Liver (tissue), 9 donors: ENCODE data around the gene CDC42BPA. TPM values are rescaled to one million over a fixed set of nuclear protein-coding genes. Genes with fewer than 3 reads are reported as not detected.

Source experiments
- DNase-seq: peaks from one replicate; pipeline ENCODE4 v3.0.0-alpha.2; 2017; ENCODE audit warnings: low spot score
- H3K27ac ChIP-seq, 2 donors: one replicate each; pipeline ENCODE4 v1.7.0; 2013; ENCODE audit warnings: inconsistent platforms in 2 of 2, low read length in 2 of 2, control low read depth in 1 of 2, low read depth in 1 of 2, mild to moderate bottlenecking in 1 of 2
- H3K27me3 ChIP-seq, 4 donors: one replicate each; pipeline versions ENCODE4 v1.6.1 to v1.7.0; 2013; ENCODE audit warnings: low read length in 3 of 4, inconsistent platforms in 1 of 4, mild to moderate bottlenecking in 1 of 4, moderate library complexity in 1 of 4; ENCODE audit not compliant: control insufficient read depth in 4 of 4, insufficient read depth in 4 of 4
- H3K36me3 ChIP-seq, 4 donors: one replicate each; pipeline versions ENCODE4 v1.6.1 to v1.7.0; 2013; ENCODE audit warnings: low read length in 3 of 4, mild to moderate bottlenecking in 3 of 4, low read depth in 1 of 4, moderate library complexity in 1 of 4; ENCODE audit not compliant: control insufficient read depth in 4 of 4, insufficient read depth in 3 of 4
- H3K4me1 ChIP-seq, 4 donors: one replicate each; pipeline versions ENCODE4 v1.6.1 to v1.7.0; 2013; ENCODE audit warnings: low read length in 3 of 4, mild to moderate bottlenecking in 3 of 4, moderate library complexity in 1 of 4; ENCODE audit not compliant: control insufficient read depth in 4 of 4, insufficient read depth in 4 of 4
- H3K4me3 ChIP-seq, 3 donors: one replicate each; pipeline versions ENCODE4 v1.6.1 to v1.7.0; 2013; ENCODE audit warnings: low read length in 3 of 3, control low read depth in 1 of 3, low read depth in 1 of 3, mild to moderate bottlenecking in 1 of 3
- H3K9ac ChIP-seq, 2 donors: one replicate each; pipeline ENCODE4 v1.7.0; 2013; ENCODE audit warnings: low read length in 2 of 2, mild to moderate bottlenecking in 2 of 2, moderate library complexity in 2 of 2, control low read depth in 1 of 2, low read depth in 1 of 2
- H3K9me3 ChIP-seq, 4 donors: one replicate each; pipeline versions ENCODE4 v1.6.1 to v1.7.0; 2013; ENCODE audit warnings: low read length in 3 of 4; ENCODE audit not compliant: control insufficient read depth in 4 of 4
- ATF3 ChIP-seq: IDR thresholded peaks from 2 replicates; pipeline ENCODE4 v1.6.1; 2016; ENCODE audit warnings: antibody characterized with exemption
- CTCF ChIP-seq: fragments of 150-350 bp; IDR thresholded peaks from 2 replicates; pipeline ENCODE4 v1.5.1; 2017; ENCODE audit warnings: improper control_type of control experiment, low read depth, low read length; ENCODE audit not compliant: missing input control
- EGR1 ChIP-seq, 2 donors: IDR thresholded peaks; 2 replicates each; pipeline ENCODE4 v1.6.1; 2016 to 2018; ENCODE audit warnings: antibody characterized with exemption in 2 of 2, low read depth in 2 of 2
- FOXA1 ChIP-seq: IDR thresholded peaks from 2 replicates; pipeline ENCODE4 v1.6.1; 2016; ENCODE audit warnings: antibody characterized with exemption
- FOXA2 ChIP-seq: IDR thresholded peaks from 2 replicates; pipeline ENCODE4 v1.6.1; 2016; ENCODE audit warnings: antibody characterized with exemption
- GABPA ChIP-seq, 2 donors: IDR thresholded peaks in 1 of 2; conservative IDR thresholded peaks in 1 of 2; 2 replicates each; pipeline ENCODE4 v1.6.1; 2016; ENCODE audit warnings: antibody characterized with exemption in 2 of 2, mild to moderate bottlenecking in 1 of 2, moderate library complexity in 1 of 2
- HNF4A ChIP-seq, 2 donors: conservative IDR thresholded peaks; 2 replicates each; pipeline ENCODE4 v1.6.1; 2016; ENCODE audit warnings: antibody characterized with exemption in 2 of 2, mild to moderate bottlenecking in 2 of 2
- HNF4G ChIP-seq: IDR thresholded peaks from 2 replicates; pipeline ENCODE4 v1.6.1; 2016; ENCODE audit warnings: antibody characterized with exemption
- JUND ChIP-seq, 2 donors: IDR thresholded peaks; 2 replicates each; pipeline ENCODE4 v1.6.1; 2016; ENCODE audit warnings: antibody characterized with exemption in 2 of 2
- MAX ChIP-seq: IDR thresholded peaks from 2 replicates; pipeline ENCODE4 v1.6.1; 2016; ENCODE audit warnings: antibody characterized with exemption
- NR2F2 ChIP-seq: IDR thresholded peaks from 2 replicates; pipeline ENCODE4 v1.6.1; 2016; ENCODE audit warnings: antibody characterized with exemption
- RAD21 ChIP-seq, 2 donors: IDR thresholded peaks; 2 replicates each; pipeline ENCODE4 v1.6.1; 2016; ENCODE audit warnings: antibody characterized with exemption in 2 of 2, mild to moderate bottlenecking in 2 of 2
- REST ChIP-seq: IDR thresholded peaks from 2 replicates; pipeline ENCODE4 v1.6.1; 2016; ENCODE audit warnings: antibody characterized with exemption, mild to moderate bottlenecking
- RXRA ChIP-seq, 2 donors: IDR thresholded peaks; 2 replicates each; pipeline ENCODE4 v1.6.1; 2017 to 2018; ENCODE audit warnings: antibody characterized with exemption in 2 of 2, mild to moderate bottlenecking in 1 of 2
- SP1 ChIP-seq: IDR thresholded peaks from 2 replicates; pipeline ENCODE4 v1.6.1; 2018; ENCODE audit warnings: antibody characterized with exemption, mild to moderate bottlenecking
- TAF1 ChIP-seq: conservative IDR thresholded peaks from 2 replicates; pipeline ENCODE4 v1.6.1; 2016; ENCODE audit warnings: antibody characterized with exemption, mild to moderate bottlenecking
- YY1 ChIP-seq: IDR thresholded peaks from 2 replicates; pipeline ENCODE4 v1.6.1; 2016; ENCODE audit warnings: antibody characterized with exemption, mild to moderate bottlenecking
- ZBTB33 ChIP-seq: IDR thresholded peaks from 2 replicates; pipeline ENCODE4 v1.6.1; 2016; ENCODE audit warnings: antibody characterized with exemption
- WGBS: extraction: QIAGEN DNeasy Blood & Tissue Kit; methylation state at CpG from one replicate; pipeline ENCODE4 v1.1.7; 2013; 5-methylcytosine and 5-hydroxymethylcytosine counted together
- polyA plus RNA-seq, 2 donors: library from polyadenylated mRNA; stranded (reverse) in 1 of 2; unstranded in 1 of 2; fragments of 200-250 nt in 1 of 2; fragments of >200 nt in 1 of 2; fragmentation: Nextera tagmentation in 1 of 2; extraction: Ambion mirVana in 1 of 2; gene quantifications; one replicate each; pipeline versions ENCODE4 v1.2.1 to v1.2.3, GENCODE V29; 2013 to 2015
- total RNA-seq, 2 donors: library from RNA; depleted of rRNA; stranded (reverse); fragments of >200 nt; gene quantifications; one replicate each; pipeline ENCODE4 v1.2.3, GENCODE V29; 2014
- donor health status: healthy.
- donor health status: healthy.
- donor health status: healthy.
- donor health status: healthy.
- donor health status: healthy.

CDC42BPA gene
- total and polyA plus RNA-seq, 4 donors, result 5.8 to 39.9 (median 24.3) TPM

- H3K4me1 ChIP-seq, result peaks cover 35 to 67% (median 49%) of the 10 kb centered on the region in 4 donors
- DNase-seq, result no peak
These were observed 372.4 kb downstream of the CDC42BPA start for GRCh38 chr1:226945858-226946245.

More at GRCh38 chr1:226945858-226946245, 372.4 kb downstream of the CDC42BPA start:
- Histone ChIP-seq H3K9me3 (no peaks in the 10 kb centered on the region), H3K27me3 (no peaks in the 10 kb centered on the region), H3K4me3 (peak overlapping the region in 1 of 3 donors; percentile 2), H3K27ac (peak overlapping the region; percentile 91 to 97), H3K36me3 (peaks cover 0 to 4% (median 0%) of the 10 kb centered on the region in 4 donors), H3K9ac (peak overlapping the region; percentile 1 to 14)
- TF ChIP-seq EGR1 (IDR thresholded peaks at IDR 0.05; ENCODE audit: low read depth in 2 of 2) (no peak), RAD21 (IDR thresholded peaks at IDR 0.05) (no peak), RXRA (IDR thresholded peaks at IDR 0.05) (no peak), MAX (no peak), REST (no peak), FOXA1 (no peak), SP1 (no peak), GABPA (IDR thresholded peaks at IDR 0.05 in 1 of 2, conservative IDR thresholded peaks at IDR 0.05 in 1 of 2) (no peak), NR2F2 (no peak), ATF3 (no peak), ZBTB33 (no peak), CTCF (no peak), TAF1 (no peak), JUND (IDR thresholded peaks at IDR 0.05) (no peak), HNF4A (conservative IDR thresholded peaks at IDR 0.05) (no peak), FOXA2 (no peak), YY1 (no peak), HNF4G (no peak)
- whole genome bisulfite sequencing, result 54% methylated on average over 8 of the region's 8 CpGs
